NCI-H146 (cell line): ENCODE data around the gene PHACTR1.
A peak's percentile ranks its signal among the peaks of the same experiment; 100 is the strongest.

Experiments
- DNase-seq: peaks from one replicate; lab custom pipeline; 2025; lab: John Stamatoyannopoulos, UW

The PHACTR1 gene

DNA sequence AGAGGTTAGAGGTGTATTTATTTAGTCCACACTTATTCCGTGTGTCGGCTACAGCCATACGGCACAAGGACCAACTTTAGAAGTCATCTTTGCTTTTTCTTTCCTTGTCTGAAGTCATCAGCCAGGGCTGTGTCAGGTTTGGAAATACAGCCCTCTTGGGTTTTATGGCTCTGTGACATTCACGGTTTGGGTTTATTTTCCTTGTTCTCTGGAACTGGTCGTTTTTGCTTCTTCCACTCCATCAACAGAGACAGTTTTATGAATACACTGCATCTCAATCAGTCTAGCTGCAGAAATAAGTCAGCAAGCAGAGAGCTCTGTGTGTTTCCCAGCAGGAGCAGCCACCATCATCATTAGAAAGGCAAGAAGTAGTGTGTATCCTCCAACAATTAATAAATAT is 479.2 kb downstream of the PHACTR1 start:
- no peak for DNase-seq

DNA sequence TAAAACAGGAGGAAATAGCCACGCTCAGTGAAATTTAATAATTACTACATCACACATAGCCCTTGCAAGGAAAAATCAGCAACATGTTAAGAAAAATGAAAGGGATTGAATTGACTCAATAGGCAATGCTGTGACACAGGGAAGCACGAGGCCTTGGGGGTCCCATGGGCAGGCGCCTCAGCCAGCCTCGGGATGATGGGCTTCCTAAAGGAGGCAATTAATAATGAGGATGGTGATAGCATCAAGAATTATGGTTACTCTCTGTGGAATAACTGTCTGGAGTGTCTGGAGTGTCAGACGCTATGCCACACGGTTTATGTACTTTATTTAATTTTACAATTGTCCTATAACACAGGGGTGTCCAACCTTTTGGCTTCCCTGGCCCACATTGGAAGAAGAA is 481.6 kb downstream of the PHACTR1 start:
- DNase-seq, result no peak

DNA sequence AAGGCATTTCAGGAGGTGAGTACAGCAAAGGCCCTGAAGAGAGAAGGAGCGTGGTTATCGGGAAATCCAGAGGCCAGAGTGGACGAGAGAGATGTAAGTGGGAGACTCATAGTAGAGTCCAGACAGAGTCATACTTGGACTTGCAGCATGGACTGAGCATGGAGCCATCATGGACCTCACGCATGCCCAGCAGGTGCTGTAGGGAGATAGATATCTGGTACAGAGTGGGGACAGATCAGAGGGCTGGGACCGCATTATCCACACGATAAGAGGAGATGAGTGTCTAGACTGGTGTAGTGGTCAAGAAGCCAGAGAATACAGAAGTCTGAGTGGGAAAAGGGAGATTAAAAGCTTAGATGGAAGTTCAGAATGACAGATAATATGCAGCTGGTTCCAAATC is 484.8 kb downstream of the PHACTR1 start:
- no peak for DNase-seq

DNA sequence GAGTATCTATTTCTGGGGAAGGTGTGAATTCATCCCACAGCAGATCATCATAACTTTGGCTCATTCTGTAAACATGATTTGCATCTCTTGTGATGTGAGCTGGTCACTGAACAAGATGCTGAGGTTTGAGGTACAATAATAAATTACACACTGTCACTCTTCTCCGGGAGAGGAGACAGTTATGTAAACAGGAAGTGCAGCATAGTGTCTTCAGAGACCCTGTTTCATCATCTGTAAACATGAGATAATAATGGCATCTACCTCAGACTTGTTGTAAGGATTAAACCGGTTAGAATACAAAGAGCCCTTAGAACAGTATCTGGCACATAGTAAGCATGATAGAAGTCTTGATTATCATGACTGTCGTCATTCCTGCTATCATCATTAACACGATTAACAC is 486.6 kb downstream of the PHACTR1 start:
- no peak for DNase-seq

DNA sequence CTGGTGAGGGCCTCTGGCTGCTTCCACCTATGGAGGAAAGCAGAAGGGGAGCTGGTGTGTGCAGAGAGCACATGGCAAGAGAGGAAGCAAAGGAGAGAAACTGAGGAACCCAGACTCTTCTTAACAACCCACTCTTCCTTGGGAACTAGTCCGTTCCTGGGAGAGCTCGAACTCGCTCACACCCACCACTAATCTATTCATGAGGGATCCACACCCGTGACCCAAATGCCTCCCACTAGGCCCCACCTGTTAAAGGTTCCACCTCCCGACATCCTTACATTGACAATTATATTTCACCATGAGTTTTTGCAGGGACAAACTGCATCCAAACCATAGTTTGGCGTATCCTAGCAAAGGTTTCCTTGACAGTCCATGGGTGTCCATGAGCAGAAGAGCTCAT is 488.5 kb downstream of the PHACTR1 start:
- DNase-seq, result no peak

DNA sequence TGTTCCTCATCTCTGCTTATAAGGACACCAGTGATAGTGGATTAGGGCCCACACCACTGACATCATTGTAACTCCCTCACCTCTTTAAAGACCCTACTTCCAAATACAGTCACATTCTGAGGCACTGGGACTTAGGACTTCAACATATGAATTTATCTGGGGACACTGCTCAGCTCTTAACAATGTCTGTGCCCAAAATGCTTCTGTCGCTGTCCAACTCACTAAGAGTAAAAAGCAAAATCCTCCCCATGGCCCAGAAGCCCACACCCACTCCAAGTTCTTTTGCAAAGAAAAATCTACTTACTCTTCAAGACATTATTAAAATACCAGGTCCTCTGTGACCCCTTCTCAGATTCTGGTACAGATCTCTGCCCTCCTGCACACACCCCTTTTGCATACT is 495.5 kb downstream of the PHACTR1 start:
- no peak for DNase-seq

DNA sequence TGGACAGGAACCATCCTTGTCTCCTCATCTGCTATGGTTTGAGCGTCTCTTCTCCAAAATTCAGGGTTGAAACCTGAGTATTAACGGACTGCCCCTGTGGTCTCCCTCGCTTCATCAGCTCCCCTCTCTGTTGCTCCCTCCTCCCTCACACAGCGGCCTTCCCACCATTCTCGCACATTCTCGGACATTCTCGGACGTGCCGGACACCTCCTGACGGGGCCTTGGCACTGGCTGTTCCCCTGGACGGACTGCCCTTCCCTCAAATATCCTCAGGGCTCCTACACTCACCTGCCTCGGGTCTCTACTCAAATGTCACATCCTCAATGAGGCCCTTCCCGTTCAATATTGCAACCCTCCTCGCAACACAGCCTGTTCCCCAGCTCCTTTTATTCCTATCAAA is 496.0 kb downstream of the PHACTR1 start:
- DNase-seq, result no peak

DNA sequence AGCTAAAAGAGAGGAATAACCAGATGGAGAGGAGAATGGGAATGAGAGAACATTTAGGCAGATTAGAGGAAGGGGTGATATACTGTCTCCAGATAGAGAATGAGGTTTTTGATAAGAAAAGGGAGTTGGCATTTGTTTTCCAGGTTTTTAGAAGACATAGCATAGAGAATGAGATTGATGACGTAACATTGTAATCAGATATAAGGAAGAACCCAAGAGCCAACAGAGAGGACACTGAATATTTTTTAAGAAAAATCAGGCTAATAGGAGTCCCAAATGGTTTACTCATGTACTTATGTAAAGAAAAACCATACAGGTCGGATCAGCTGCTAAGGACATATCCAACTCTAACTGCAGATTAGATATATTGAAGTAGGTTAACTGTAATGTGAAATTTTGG is 498.8 kb downstream of the PHACTR1 start:
- no peak for DNase-seq

DNA sequence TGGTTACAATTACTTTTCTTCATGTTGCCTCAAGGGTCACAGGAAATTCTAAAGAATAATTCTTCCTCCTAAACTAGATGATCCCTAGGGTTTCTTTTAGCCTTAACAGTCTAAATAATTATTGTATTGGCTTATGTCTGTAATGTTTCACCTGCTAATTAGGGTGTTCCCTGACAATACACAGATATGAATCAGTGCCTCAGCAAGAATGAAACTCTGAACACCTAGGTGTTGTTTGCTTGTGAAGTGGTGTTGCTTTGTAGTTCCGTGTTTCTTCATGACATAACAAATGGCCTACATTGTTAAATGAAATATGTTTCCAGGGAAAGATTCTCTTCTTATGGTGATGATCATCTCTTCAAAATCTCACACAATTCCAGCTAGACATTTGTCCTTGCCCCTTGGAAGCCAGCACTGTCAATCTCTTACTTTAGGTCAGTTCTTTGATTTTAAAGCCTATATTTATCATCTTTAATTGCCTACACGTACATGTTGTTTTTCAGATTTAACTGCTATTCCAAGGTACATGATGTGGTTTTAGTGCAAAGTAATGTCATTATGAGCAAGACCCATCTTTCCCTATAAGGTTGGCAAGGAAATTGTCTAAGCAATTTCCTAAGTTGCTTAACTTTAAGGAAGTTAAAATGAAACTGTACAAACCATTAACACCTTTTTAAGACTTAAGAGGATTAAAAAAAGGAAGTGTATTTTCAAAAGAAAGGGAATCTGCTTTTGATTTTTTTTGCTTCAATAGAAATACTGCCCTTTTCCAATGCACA is 499.9 kb downstream of the PHACTR1 start:
- DNase-seq, result peak; percentile 25

DNA sequence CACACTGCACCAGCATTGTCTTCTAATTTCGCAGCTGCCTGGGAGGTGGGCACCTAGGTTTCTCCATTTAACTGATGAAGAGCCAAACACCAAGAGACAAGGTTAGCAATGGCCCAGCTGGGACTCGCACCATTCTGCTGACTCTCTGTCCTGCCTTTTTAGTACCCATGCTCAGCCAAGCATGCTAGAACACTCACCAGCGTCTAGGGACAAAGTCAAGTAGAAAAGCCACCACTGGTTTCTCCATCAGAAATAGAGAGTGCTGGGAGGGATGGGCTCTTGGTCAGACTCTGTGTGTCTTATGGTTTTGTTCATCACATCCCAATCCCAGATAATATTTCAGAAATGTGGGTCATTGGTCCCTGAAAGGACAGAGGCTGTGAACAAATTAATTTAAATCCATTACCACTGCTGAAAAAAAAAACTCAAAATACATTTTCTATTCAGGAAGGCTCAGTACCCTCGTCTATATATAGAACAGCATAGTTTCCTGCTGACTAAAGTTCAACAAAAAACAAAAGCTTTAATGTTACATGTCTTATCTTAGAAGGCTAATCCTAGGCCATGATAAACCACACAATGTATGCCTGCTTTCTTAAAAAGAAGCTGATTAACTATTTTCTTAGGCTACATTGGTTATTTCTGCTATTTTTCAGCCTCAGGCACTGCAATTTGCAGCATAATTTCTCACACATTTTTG is 500.8 kb downstream of the PHACTR1 start:
- DNase-seq, result no peak

DNA sequence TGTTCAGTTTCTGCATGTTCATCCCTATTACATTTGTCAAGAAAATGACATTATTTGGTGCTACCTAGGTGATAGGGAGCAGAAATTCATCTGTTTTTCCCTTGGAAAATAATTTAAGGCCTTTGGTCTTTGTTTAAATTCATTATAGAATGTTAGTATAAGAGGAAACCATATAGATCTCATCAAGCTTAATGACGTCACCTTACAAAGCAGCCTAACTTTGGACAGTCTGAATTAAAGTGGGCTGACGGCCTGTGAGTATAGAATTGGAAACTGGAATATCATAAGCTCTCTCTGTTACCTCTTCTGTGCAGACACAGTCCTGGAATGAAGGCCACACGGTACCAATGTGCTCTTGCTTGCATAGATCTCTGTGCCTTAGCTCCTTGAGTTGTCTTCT is 503.7 kb downstream of the PHACTR1 start:
- no peak for DNase-seq

DNA sequence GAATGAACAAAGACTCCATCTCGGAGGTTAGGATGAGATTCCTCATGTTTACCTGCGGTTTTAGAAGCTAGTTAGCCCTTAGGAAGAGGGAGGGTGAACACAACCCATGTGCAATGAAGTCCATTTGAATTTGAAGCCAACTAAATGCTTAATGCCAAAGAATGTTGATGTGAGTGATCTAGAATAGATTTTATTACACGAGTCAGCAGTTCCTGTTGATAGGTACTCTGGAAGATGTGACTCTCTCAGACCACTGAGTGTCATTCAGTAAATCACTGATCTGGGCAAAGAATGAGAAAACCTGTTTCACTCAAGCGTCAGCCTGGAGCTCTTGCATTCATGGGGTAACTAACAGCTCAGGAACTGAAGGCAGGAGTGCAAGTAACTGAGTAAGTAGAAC is 505.5 kb downstream of the PHACTR1 start:
- DNase-seq, result no peak

DNA sequence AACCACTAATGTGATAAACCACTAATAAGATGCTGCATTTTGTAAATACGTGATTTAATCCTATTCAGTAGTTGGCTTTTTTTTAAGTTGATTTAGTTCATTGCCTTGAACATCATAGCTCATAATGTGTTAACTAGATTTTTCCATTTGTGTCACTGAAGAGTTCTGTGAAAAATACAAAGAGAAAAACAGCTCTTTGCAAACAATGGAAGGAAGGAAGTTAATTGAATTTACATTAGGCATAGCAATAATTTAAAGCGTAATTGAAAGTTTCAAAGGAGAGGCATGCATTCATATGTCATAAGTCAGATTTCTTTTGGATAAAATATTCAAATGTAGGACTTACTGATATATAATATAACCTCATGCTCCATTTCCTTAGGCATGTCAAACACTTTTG is 509.5 kb downstream of the PHACTR1 start:
- DNase-seq, result no peak

DNA sequence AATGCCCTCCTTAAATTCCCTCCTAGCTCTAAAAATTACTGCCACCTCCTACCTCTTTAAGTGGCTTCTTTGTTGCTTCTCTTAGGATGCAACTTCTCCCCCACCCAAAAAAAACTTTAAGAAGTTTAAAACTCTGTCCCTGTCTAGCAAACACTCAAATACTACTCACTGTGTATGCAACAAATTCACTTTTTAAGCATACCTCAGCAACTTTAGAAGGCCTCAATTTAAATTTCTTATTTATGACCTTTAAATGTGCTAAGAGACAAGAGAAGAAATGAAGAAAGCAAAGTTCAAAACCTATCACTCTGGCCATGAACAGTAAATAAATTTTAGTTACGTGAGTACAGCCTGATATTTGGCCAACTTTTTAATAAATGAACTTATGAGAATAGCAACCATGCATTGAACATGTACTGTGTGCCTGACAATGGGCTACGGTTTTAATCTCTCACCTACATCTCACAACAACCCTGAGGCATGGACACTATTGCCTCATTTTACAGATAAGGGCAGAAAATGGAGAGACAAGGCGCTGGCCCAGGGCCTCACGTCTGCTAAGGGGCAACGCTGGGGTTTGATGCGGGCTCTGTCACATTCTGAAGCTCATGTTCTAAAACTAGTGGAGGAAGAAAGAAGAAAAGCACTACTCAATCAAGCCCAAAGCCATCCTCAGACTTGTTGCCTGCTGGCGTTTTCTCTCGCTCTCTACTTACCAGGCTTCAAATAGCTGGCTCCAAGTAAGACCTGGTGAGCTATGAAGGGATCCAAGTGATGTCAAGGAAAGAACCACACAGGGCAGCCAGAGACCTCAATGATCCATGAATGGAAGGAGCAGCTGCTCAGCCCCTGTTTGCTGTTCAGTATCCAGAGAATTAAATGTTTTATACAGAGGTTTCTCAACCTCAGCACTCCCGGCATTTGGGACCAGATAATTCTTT is 512.0 kb downstream of the PHACTR1 start:
- DNase-seq, result no peak

DNA sequence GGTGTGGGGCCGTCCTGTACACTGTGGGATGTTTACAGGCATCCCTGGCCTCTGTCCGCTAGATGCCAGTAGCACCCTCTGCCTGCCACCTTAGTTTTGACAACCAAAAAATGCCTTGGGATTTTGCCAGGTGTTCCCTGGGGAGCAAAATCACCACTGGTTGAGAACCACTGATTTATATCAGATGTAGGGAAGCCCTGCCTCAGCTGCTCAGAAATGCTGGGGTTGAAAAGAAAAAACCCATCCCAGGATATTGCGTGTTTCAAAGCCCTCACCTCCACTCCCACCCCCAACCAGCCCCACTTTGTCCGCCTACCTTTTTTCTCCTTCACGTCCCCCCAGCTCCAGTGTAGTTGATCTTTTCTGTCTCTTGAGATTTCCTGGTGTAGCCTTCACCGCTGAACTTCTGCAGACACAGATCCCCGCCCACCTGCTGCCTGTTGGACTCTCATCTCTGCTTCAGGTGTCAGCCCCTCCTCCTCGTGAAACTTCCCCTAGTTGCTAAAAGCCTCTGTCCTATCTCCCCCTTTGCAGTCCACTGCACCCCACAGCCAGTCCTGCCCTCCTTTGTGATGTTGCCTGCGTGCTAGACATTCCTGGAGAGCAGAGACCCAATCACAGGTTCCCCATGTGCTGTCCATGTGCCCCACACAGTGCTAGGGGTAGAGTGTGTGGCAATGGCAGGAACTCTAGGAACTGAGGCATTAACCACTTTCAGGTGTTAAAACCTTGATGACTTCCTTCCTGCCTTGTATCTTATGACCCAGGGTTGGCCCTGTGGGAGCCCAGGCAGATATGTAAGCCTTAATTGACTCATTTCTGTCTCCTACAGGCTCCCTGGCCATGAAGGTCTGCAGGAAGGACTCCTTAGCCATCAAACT is 512.9 kb downstream of the PHACTR1 start:
- DNase-seq, result no peak

DNA sequence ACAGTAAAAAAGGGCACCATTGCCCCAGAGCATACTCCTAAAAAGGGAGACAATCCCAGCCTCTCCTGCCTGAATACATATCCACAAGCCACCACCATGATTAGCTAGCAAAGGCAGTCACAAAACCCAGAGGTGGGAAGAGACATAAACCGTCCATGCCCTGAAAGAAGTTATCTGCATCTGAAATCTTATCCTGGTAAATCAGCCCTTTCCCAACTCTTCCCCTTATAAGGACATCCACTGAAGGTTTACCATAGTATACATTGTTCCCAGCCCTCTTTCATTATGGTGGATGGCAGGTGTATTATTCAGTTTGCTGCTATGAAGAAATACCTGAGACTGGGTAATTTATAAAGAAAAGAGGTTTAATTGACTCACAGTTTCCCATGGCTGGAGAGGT is 516.5 kb downstream of the PHACTR1 start:
- DNase-seq, result no peak

DNA sequence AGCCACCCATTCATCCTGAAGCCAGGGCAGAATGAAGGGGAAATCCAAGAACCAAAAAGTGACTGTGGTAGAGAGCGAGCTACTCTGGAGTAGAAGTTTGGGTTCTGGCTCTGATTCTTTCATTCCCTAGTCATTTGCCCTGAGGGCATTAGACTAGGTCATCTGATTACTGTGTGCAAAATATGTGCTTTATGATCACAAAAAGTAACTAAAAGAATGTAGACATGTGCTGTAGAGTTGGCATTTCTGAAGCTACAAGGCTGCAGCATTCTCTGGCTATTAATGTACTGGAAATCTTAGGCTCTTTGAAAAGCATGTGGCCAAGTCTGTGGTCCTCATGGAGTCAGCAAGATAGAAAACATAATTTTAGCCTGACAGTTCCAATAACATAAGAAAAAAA is 517.6 kb downstream of the PHACTR1 start:
- no peak for DNase-seq

DNA sequence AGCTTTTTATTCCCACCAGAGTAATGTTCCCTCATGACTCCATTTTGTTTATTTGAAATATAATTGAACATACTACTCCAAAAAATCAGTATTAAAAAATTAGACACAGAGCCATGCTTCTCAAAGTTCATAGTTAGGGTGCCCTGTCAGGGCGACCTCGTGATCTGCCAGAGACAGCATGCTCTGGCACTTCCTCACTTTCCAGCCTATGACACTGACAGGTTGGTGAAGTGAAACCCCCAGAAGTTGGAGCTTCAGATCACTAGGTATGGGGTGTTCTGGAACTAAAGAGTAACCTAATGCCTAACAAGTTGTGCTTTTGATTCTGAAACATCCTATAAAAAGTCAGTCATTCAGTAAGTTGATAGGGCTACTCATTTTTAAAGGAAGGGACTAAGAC is 518.8 kb downstream of the PHACTR1 start:
- no peak for DNase-seq

DNA sequence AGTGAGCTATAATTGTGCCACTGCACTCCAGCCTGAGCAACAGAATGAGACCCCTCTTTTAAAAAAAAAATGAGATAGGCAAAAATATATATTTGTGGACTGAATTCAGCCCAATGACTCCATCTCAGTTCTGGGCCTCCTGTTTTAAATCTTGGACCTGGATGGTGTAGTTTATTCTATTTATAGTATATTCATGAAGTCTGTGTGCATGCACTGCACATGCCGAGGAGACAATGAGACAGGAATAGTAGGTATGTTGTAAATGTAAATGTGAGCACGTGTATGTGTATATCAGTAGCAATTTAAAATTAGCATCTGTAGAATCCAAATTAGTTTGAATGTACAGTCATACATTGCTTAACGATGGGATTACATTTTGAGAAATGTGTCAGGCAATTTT is 520.8 kb downstream of the PHACTR1 start:
- DNase-seq, result no peak

DNA sequence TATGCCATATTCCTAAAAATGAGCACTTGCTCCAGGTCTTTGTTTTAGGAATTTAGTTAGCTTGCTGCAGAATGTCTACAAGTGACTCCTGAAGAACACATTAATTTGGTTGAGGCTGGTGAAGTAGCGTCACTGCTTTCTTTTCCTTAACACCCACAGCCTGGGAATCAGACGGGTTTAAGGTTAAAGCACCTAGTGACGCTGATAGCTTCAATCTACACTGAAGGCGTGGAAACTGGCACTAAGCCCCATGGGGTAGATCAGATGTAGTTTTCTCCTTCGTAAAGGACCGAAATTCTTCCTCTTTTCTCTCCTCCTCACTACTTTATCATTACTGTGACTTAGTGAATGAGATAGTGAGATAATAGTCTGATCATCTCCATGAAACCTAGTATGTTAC is 521.5 kb downstream of the PHACTR1 start:
- DNase-seq, result no peak

DNA sequence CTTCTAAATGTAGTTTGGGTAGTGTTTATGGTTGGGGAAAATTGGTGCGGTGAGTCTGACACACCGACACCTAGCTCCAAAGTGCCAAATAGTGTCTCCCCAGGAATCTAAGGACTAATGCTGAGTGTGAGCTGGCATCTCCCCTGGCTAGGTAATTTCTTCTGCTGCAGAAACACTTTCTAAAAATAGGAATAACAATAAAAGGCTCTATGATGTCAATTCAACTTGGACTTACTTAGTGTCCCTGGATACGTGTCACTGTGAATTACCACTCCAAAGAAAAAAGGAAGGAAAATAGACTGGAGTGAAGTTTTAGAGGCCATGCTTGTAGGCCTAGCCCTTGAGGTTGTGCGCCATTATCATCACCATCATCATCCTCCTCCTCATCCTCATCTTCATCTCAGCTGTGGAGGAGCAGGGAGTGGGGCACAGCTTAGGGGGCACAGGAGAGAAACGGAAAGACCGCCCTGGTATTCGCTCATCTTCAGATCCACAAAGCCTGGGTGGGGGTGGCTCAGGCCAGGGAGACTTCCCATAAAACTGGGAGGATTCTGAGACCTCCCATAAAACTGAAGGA is 522.2 kb downstream of the PHACTR1 start:
- DNase-seq, result no peak
